ENCODE results near the gene UBALD2. TPM values are rescaled to one million over a fixed set of nuclear protein-coding genes. Genes with fewer than 3 reads are reported as not detected.
"Not testable (repeated sequence)": the region's sequence is repeated elsewhere in the genome, so short reads cannot be mapped to it uniquely, and the experiment has no call there.

UBALD2 gene
- total and polyA plus RNA-seq, 2 donors (not counting 1 experiment from before 2014, with no cell fraction given): 4.1 to 7.3 TPM

DNA sequence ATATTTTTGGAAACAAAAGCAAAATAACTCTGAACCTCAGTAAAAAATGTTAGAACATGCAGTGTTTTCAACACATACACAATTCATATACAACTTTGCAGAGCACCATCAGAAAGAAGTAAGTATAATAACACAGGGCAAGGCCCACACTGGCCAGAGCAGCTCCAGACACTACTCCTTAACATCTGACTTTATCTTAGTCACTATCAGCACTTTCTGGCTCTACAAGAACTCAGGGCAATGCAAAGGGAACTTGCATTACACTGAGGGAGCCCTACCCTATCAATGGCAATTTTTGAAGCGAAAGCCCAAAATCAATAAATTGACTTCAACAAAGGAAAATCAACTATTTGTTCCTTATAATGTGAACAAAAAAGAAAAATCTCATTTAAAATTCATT is 41.3 kb upstream of the UBALD2 start:
- TF ChIP-seq, protein P1, sequence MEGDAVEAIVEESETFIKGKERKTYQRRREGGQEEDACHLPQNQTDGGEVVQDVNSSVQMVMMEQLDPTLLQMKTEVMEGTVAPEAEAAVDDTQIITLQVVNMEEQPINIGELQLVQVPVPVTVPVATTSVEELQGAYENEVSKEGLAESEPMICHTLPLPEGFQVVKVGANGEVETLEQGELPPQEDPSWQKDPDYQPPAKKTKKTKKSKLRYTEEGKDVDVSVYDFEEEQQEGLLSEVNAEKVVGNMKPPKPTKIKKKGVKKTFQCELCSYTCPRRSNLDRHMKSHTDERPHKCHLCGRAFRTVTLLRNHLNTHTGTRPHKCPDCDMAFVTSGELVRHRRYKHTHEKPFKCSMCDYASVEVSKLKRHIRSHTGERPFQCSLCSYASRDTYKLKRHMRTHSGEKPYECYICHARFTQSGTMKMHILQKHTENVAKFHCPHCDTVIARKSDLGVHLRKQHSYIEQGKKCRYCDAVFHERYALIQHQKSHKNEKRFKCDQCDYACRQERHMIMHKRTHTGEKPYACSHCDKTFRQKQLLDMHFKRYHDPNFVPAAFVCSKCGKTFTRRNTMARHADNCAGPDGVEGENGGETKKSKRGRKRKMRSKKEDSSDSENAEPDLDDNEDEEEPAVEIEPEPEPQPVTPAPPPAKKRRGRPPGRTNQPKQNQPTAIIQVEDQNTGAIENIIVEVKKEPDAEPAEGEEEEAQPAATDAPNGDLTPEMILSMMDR (conservative IDR thresholded peaks at IDR 0.05 in 1 of 2, IDR thresholded peaks at IDR 0.05 in 1 of 2; ENCODE audit: low read depth in 1 of 2, low read length in 2 of 2): no peak
- no peak for TF ChIP-seq EZH2 (IDR thresholded peaks at IDR 0.05; ENCODE audit: low read length, missing control alignments)
- Histone ChIP-seq H3K4me1 (ENCODE audit: control insufficient read depth, extremely low read depth, insufficient read depth, low read length) (no peaks in the 10 kb centered on the region), H3K4me2 (ENCODE audit: extremely low read depth, insufficient read depth, low read length) (no peak overlapping the region), H3K27ac (ENCODE audit: insufficient read depth, low read length) (no peak overlapping the region), H3K9ac (ENCODE audit: insufficient read depth, low read length) (no peak overlapping the region), H4K20me1 (ENCODE audit: control insufficient read depth, extremely low read depth, insufficient read depth, low read length) (no peaks in the 10 kb centered on the region), H3K79me2 (ENCODE audit: control insufficient read depth, insufficient read depth, low read length) (no peaks in the 10 kb centered on the region), H3K36me3 (ENCODE audit: control insufficient read depth, insufficient read depth, low read length) (no peaks in the 10 kb centered on the region), H2AFZ (ENCODE audit: low read length) (no peak overlapping the region), H3K4me3 (replicated peaks in 1 of 4; ENCODE audit: control extremely low read depth in 1 of 4, insufficient read depth in 1 of 4, low read depth in 3 of 4, low read length in 4 of 4) (no peak overlapping the region), H3K27me3 (ENCODE audit: control insufficient read depth, insufficient read depth, low read length) (no peaks in the 10 kb centered on the region), H3K9me3 (ENCODE audit: control insufficient read depth, insufficient read depth, low read depth, low read length) (no peaks in the 10 kb centered on the region)
- no peak for DNase-seq (ENCODE audit: low read depth in 2 of 2)

DNA sequence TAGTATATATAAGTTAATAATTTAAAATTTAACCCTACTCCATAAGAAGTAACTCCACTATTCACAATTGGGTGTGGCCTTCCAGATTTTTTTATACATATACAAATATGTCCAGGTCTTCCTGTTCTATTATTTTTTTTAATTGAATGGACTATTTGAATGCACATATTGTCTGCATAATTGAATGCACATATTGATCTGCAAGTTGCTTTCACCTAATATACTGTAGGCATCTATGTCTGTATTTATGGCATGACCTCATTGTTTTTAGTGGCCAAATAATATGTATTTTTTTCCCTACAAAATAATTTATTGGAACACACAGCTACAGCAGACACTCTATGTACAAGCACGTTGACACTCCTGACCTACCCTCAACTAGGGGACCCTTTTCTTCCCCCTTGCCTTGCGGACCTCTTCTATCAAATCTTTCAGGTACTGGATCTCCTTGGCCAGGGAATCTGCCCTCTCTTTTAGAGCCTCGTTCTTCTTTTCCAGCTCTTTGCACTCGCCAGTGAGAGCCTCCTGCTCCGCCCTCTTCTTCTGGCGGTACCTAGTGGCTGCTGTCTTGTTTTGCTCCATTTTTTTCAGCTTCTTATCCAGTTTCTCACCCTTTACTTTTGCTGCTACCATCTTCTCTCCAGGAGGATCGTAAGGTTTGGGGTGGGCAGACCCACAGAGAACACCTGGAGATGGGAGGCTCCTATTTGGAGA is 39.6 kb upstream of the UBALD2 start:
- H3K4me2 ChIP-seq (ENCODE audit: extremely low read depth, insufficient read depth, low read length); H3K27me3 ChIP-seq (ENCODE audit: control insufficient read depth, insufficient read depth, low read length): not testable (repeated sequence)

DNA sequence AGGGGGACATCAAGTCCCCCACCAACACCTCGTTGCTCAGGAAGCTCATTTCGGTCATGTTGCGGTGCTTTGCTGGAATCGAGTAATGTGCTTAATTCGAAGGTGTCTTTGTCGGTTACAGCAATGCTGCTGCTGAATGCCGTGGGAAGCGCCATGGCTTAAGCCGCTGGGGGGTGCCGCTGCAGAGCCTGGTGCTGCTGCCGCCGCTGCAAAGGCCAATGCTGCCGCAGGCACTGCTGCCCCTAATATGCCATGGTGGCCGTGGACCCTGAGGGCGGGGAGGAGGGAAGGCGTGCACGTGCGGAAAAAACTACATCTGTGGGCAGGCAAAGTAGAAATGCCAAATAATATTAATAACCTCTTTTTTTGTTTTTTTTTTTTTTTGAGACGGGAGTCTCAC is 38.4 kb upstream of the UBALD2 start:
- not testable (repeated sequence) for H3K27ac ChIP-seq (ENCODE audit: insufficient read depth, low read length); H3K79me2 ChIP-seq (ENCODE audit: control insufficient read depth, insufficient read depth, low read length); H3K9me3 ChIP-seq (ENCODE audit: control insufficient read depth, insufficient read depth, low read depth, low read length); H3K4me2 ChIP-seq (ENCODE audit: extremely low read depth, insufficient read depth, low read length); H3K36me3 ChIP-seq (ENCODE audit: control insufficient read depth, insufficient read depth, low read length); H3K27me3 ChIP-seq (ENCODE audit: control insufficient read depth, insufficient read depth, low read length); DNase-seq (ENCODE audit: low read depth in 2 of 2); H4K20me1 ChIP-seq (ENCODE audit: control insufficient read depth, extremely low read depth, insufficient read depth, low read length); H2AFZ ChIP-seq (ENCODE audit: low read length); H3K9ac ChIP-seq (ENCODE audit: insufficient read depth, low read length); H3K4me1 ChIP-seq (ENCODE audit: control insufficient read depth, extremely low read depth, insufficient read depth, low read length); H3K4me3 ChIP-seq (replicated peaks in 1 of 4; ENCODE audit: control extremely low read depth in 1 of 4, insufficient read depth in 1 of 4, low read depth in 3 of 4, low read length in 4 of 4)

More for the DNA sequence above, 39.6 kb upstream of the UBALD2 start:
- not testable (repeated sequence) for DNase-seq (ENCODE audit: low read depth in 2 of 2); H3K27ac ChIP-seq (ENCODE audit: insufficient read depth, low read length); H2AFZ ChIP-seq (ENCODE audit: low read length); H3K79me2 ChIP-seq (ENCODE audit: control insufficient read depth, insufficient read depth, low read length); H4K20me1 ChIP-seq (ENCODE audit: control insufficient read depth, extremely low read depth, insufficient read depth, low read length); H3K9ac ChIP-seq (ENCODE audit: insufficient read depth, low read length); H3K4me1 ChIP-seq (ENCODE audit: control insufficient read depth, extremely low read depth, insufficient read depth, low read length); H3K4me3 ChIP-seq (replicated peaks in 1 of 4; ENCODE audit: control extremely low read depth in 1 of 4, insufficient read depth in 1 of 4, low read depth in 3 of 4, low read length in 4 of 4); H3K9me3 ChIP-seq (ENCODE audit: control insufficient read depth, insufficient read depth, low read depth, low read length); H3K36me3 ChIP-seq (ENCODE audit: control insufficient read depth, insufficient read depth, low read length)

DNA sequence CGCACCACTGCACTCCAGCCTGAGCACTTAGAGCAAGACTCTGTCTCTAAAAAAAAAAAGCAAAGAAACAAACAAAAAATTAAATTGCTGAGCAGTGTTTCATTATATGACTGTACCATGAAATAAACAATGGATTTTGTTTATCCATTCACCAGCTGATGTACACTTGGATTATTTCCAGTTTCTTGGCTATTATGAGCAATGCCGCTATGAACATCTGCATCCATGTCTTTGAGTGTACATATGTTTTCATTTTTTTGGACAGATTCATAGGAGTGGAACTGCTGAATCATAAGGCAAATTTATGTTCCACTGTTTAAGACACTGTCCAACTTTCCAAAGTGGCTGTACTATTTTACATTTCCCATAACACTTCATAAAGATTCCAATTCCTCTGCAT is 32.8 kb upstream of the UBALD2 start:
- Histone ChIP-seq H3K4me2 (ENCODE audit: extremely low read depth, insufficient read depth, low read length) (peak overlapping the region; percentile 49), H3K79me2 (ENCODE audit: control insufficient read depth, insufficient read depth, low read length) (no peaks in the 10 kb centered on the region), H3K27me3 (ENCODE audit: control insufficient read depth, insufficient read depth, low read length) (no peaks in the 10 kb centered on the region), H3K9ac (ENCODE audit: insufficient read depth, low read length) (no peak overlapping the region), H2AFZ (ENCODE audit: low read length) (no peak overlapping the region), H3K27ac (ENCODE audit: insufficient read depth, low read length) (peak overlapping the region; percentile 67), H3K36me3 (ENCODE audit: control insufficient read depth, insufficient read depth, low read length) (no peaks in the 10 kb centered on the region), H3K4me1 (ENCODE audit: control insufficient read depth, extremely low read depth, insufficient read depth, low read length) (peaks cover 2% of the 10 kb centered on the region), H3K4me3 (replicated peaks in 1 of 4; ENCODE audit: control extremely low read depth in 1 of 4, insufficient read depth in 1 of 4, low read depth in 3 of 4, low read length in 4 of 4) (no peak overlapping the region), H4K20me1 (ENCODE audit: control insufficient read depth, extremely low read depth, insufficient read depth, low read length) (no peaks in the 10 kb centered on the region), H3K9me3 (ENCODE audit: control insufficient read depth, insufficient read depth, low read depth, low read length) (no peaks in the 10 kb centered on the region)
- TF ChIP-seq EZH2 (IDR thresholded peaks at IDR 0.05; ENCODE audit: low read length, missing control alignments): no peak
- TF ChIP-seq, protein P1 (conservative IDR thresholded peaks at IDR 0.05 in 1 of 2, IDR thresholded peaks at IDR 0.05 in 1 of 2; ENCODE audit: low read depth in 1 of 2, low read length in 2 of 2): no peak
- peak; percentile 65 to 97 for DNase-seq (ENCODE audit: low read depth in 2 of 2)
